HG03097 (cell line): Measurements from ENCODE around the gene CALHM5.

Source experiments
- ATAC-seq: cut with Tn5 transposase; IDR thresholded peaks from one replicate; pipeline ENCODE4 v1.9.1; 2021; ENCODE audit not compliant: unreplicated experiment, low FRiP score

CALHM5 gene

DNA sequence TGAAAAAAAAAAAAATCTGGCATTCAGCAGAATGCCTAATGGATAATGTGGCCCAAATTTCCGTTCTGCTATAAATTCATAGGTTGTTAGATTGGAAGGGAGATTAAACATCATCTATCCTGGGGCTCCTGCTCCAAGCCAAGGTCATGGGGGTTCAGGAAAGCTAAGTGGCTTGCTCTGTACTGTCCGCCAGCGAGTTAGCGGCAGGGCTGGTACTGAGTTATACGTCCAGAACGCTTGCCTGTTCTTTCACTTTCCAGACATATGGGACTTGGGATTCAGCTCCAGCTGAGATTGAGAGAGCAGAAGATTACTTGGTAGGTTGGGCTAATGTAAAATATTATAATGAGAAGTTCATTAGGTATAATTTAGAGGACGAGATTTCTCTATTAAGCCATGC lies 60.7 kb downstream of the CALHM5 start:
- no peak for ATAC-seq
